ENCODE data around the gene NANOS2. TPM values are rescaled to one million over a fixed set of nuclear protein-coding genes. Genes with fewer than 3 reads are reported as not detected.
A peak's percentile ranks its signal among the peaks of the same experiment; 100 is the strongest.

NANOS2 gene
- total and polyA plus RNA-seq, 9 of the 15 experiments (the other 6 are each of a cell fraction or from before 2014, with no cell fraction given), result not detected

DNA sequence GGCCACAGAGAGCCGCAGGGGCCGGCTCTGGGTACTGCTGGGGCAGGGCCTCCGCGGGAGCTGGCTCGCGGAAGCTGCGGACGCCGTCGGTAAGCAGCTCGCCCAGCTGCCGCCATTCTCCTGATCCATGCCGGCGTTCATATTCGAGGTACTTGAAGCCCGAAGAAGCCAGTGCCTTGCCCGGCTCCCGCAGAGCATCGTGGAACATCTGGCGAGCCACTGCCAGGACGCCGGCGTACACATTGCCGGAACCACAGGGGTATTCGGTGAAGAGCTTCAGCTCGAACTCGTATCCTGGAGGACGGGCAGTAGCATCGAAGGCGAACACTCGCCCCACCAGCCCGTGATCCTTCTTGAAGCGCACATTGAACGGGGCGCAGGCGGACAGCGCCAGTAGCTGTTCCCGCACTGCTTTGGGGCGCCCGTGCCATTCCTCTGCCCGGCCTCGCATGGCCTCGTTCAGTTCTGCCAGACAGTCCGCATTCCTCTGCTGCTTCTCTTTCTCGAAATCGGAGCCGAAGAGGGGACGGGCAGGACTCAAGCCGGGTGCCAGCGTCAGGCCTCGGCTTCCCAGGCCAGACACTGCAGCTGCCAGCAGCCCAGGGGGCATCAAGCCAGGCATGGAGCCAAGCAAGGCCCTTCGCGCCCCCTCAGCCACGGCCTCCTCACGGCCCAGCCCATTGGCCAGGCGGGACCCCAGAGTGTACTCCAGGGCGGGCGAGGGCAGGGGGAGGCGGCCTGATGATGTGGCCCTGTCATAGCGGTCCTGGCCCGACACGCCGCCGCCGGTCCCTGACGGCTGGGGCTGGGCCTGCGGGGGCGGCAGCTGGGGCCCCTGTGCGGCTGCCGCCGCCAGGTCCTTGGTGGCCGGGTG, 29.7 kb downstream of the NANOS2 start (continued):
- TF ChIP-seq, protein P1, sequence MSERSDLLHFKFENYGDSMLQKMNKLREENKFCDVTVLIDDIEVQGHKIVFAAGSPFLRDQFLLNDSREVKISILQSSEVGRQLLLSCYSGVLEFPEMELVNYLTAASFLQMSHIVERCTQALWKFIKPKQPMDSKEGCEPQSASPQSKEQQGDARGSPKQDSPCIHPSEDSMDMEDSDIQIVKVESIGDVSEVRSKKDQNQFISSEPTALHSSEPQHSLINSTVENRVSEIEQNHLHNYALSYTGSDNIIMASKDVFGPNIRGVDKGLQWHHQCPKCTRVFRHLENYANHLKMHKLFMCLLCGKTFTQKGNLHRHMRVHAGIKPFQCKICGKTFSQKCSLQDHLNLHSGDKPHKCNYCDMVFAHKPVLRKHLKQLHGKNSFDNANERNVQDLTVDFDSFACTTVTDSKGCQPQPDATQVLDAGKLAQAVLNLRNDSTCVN (CRISPR knock-in tag; IDR thresholded peaks at IDR 0.05), result no peak
- TF ChIP-seq PTBP1 (IDR thresholded peaks at IDR 0.05; ENCODE audit: low read depth, low read length) (no peak), BRCA1 (IDR thresholded peaks at IDR 0.05) (no peak), BRCA1 (CRISPR knock-in tag; IDR thresholded peaks at IDR 0.05) (no peak)

DNA sequence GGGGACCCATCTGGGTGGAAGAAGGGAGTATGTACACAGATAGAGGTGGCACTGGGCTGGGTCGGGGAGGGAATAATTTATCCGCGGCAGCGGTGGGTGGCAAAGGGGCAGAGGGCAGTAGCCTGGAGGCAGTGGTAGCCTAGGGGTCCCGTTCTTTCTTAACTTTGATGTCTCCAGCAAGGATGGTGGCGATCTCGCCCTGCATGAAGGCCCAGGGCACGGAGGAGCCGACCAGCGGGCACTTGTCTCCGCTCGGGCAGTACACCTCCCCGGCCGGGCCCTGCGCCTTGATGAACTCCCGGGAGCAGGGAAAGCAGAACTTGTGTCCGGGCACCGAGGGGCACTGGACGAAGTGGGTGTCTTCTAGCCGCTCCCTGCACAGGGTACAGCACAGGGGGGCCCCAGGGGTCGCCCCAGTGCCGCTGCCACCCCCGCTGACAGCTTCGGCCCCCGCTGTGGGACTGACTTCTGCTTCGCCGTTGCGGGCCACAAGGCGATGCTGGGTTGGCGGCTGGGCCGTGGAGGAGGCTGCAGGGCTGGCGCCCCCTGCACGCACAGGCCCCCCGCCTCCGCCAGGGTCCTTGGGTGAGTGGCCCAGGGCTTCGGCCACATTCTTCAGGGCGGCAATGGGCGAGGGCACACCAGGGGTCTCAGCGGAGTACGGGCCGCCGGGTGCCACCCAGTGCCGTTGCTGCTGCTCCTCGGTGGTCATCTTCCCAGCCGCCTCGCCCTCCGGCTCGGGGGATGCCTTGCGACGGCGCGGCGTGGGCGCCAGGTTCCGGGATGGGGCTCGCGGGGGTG, 30.5 kb downstream of the NANOS2 start:
- Histone ChIP-seq H2AFZ (ENCODE audit: low read depth, low read length) (no peak overlapping the region), H3K79me2 (ENCODE audit: control insufficient read depth, insufficient read depth, low read length) (peaks cover 25% of the 10 kb centered on the region), H3K4me1 (replicated peaks in 1 of 2; ENCODE audit: control insufficient read depth in 2 of 2, insufficient read depth in 2 of 2, low read length in 2 of 2) (peaks cover 34 to 58% of the 10 kb centered on the region in 2 experiments; a peak in 4 of 5 replicates), H4K20me1 (replicated peaks; ENCODE audit: control insufficient read depth, insufficient read depth, low read length) (no peaks in the 10 kb centered on the region), H3K4me2 (ENCODE audit: insufficient read depth, low read length) (no peak overlapping the region), H3K9me1 (ENCODE audit: control insufficient read depth, insufficient read depth, low read length) (no peaks in the 10 kb centered on the region), H3K36me3 (ENCODE audit: control insufficient read depth, insufficient read depth, low read length) (peaks cover 13% of the 10 kb centered on the region; the same call in 1 of the 3 replicates), H3K27ac (ENCODE audit: extremely low read depth, low read depth, low read length) (no peak overlapping the region), H3K9me3 (replicated peaks; ENCODE audit: control insufficient read depth, insufficient read depth, low read depth, low read length) (no peaks in the 10 kb centered on the region), H3K9ac (ENCODE audit: insufficient read depth in 1 of 2, low read depth in 2 of 2, low read length in 2 of 2) (peak overlapping the region in 1 of 2 experiments; percentile 49; a peak in 2 of 4 replicates), H3K4me3 (no peak overlapping the region), H3K27me3 (ENCODE audit: control insufficient read depth in 2 of 2, insufficient read depth in 2 of 2, low read length in 2 of 2) (no peaks in the 10 kb centered on the region)
- no peak for DNase-seq (ENCODE audit: extremely low read depth in 1 of 4, low spot score in 3 of 4)
- CTCF ChIA-PET (ENCODE audit: low intra/inter-chr PET ratio), result interaction anchor here (0.5 to 4.9 kb wide), 3 partner anchors 20 to 67 kb away, joined by 3 to 102 read pairs (median 56); partner anchors contain the start of genes FOXA3 and SYMPK
- BruUV-seq (replicated peaks), result no TSS peak
- POLR2A ChIA-PET, result interaction anchor here (0.6 to 2.3 kb wide), 2 partner anchors 19 to 21 kb away, joined by 4 to 12 read pairs; partner anchors contain the start of gene MYPOP
- 89% methylated on average over 17 of the region's 57 CpGs for WGBS (ENCODE audit: insufficient coverage, low coverage, missing lambda C conversion rate)
- ATAC-seq, result no peak
- in situ Hi-C loops (cut with MboI) (no loop called here), intact Hi-C loops (cut with micrococcal nuclease) (loop anchor here (1.0 kb wide), 2 partner anchors 21 to 67 kb away; partner anchors contain the start of gene SYMPK)
- FAIRE-seq, result no peak
- TF ChIP-seq ZFX (CRISPR knock-in tag; IDR thresholded peaks at IDR 0.05) (peak; percentile 45; the same call in 1 of the 2 replicates), PPARD (CRISPR knock-in tag; IDR thresholded peaks at IDR 0.05) (no peak), HNRNPL (IDR thresholded peaks at IDR 0.05; ENCODE audit: low read depth, low read length) (peak; percentile 62), NR3C1 (CRISPR knock-in tag; IDR thresholded peaks at IDR 0.05) (no peak)
- TF ChIP-seq, protein P2, sequence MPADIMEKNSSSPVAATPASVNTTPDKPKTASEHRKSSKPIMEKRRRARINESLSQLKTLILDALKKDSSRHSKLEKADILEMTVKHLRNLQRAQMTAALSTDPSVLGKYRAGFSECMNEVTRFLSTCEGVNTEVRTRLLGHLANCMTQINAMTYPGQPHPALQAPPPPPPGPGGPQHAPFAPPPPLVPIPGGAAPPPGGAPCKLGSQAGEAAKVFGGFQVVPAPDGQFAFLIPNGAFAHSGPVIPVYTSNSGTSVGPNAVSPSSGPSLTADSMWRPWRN (IDR thresholded peaks at IDR 0.05; ENCODE audit: low read depth), result no peak
- TF ChIP-seq, protein P3, sequence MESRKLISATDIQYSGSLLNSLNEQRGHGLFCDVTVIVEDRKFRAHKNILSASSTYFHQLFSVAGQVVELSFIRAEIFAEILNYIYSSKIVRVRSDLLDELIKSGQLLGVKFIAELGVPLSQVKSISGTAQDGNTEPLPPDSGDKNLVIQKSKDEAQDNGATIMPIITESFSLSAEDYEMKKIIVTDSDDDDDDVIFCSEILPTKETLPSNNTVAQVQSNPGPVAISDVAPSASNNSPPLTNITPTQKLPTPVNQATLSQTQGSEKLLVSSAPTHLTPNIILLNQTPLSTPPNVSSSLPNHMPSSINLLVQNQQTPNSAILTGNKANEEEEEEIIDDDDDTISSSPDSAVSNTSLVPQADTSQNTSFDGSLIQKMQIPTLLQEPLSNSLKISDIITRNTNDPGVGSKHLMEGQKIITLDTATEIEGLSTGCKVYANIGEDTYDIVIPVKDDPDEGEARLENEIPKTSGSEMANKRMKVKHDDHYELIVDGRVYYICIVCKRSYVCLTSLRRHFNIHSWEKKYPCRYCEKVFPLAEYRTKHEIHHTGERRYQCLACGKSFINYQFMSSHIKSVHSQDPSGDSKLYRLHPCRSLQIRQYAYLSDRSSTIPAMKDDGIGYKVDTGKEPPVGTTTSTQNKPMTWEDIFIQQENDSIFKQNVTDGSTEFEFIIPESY (CRISPR knock-in tag; IDR thresholded peaks at IDR 0.05), result peak; percentile 93
- TF ChIP-seq, protein P4, sequence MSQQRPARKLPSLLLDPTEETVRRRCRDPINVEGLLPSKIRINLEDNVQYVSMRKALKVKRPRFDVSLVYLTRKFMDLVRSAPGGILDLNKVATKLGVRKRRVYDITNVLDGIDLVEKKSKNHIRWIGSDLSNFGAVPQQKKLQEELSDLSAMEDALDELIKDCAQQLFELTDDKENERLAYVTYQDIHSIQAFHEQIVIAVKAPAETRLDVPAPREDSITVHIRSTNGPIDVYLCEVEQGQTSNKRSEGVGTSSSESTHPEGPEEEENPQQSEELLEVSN (IDR thresholded peaks at IDR 0.05; ENCODE audit: borderline replicate concordance in 1 of 2, extremely low read depth in 1 of 2, insufficient read depth in 1 of 2, insufficient read length in 1 of 2, low read depth in 1 of 2, low read length in 1 of 2, poor library complexity in 1 of 2, severe bottlenecking in 1 of 2), result no peak

Data from K562 (cell line).